ENCODE results near the gene BNIP5.

Gene BNIP5

DNA sequence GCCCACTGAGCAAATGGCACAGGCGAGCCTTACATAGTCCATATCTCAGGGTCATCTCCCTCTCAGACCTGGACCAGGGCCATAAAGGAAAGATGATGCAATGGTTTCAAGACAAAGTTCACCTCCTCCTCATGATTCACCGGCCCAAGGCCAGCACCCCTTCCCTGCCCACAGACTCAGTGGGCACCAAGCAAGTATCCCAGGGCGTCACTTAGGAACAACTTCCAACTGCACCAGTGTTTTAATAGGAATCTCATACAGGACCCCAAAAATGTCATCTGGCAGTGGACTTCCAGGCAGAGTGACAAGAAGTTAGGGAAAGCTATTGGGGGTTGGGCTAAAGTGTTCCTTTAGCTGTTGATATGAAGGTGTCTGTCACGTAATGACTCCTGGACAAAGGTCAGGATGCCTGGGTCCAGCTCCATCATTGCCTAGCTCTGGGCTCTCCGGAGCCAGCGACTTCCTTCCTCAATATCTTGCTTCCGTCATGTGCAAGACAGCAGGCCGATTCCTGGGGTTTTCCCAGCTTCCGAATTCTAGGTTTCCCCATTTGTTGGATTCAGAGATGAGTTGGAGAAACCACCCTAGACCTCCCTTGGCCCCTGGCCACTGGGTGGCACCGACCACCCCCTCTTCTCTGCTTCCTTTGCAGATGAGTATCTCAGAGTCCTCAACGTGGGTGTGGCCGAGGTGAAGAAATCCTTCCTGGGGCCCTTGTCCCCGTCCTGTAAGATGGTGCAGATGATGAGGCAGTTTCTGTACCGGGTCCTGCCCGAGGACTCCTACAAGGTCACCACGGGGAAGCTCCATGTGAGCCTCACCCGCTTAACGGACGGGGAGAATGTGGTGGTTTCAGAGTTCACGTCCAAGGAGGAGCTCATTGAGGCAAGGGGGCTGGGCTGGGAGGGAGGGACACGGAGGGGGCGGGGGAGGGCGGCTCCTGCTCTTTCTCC lies 45.7 kb downstream of the BNIP5 start:
- no peak for DNase-seq

DNA sequence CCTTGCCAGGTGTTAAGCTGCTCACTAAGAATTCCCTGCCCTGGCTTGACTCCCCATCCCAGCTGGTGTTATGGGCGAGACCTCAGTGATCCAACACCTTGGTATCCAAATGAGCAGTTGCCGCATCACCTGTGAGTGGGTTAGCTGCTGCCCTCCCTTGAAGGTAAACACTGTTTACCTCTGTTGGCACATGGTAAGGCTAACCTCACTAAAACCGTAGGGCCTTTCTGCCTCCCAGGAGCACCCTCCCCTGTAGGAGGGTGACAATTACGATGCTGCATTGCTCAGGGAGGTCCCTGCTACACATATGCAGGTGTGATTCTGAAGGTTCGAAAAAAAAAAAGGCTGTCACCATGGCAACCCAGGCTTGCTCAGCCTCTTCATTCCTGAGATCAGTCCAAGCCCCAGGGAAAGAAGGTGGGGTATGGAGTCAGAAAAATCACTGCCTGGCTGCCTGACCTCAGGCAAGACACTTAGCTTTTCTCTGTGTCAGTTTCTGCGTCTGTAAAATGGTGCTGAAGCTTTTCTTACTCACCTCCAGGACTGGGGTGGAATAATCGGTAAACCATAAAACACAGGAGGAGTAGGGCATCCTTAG lies 47.3 kb downstream of the BNIP5 start:
- DNase-seq = peak; percentile 82 to 96

DNA sequence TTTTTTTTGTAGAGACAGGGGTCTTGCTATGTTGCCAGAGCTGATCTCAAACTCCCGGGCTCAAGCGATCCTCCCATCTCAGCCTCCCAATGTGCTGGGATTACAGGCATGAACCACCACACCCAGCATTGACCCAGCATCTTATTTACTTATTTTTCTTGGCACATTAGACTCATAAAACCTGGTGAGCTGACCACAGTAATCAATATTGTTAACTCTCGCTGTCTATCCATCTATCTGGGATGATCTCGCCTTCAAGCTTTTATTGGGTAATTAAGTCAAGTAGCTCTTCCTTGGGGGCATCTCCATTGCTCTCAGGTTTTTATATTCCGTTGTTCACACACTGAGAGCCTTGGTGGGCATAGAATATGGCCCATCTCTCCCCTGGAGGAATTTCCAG lies 49.8 kb downstream of the BNIP5 start:
- no peak for DNase-seq

DNA sequence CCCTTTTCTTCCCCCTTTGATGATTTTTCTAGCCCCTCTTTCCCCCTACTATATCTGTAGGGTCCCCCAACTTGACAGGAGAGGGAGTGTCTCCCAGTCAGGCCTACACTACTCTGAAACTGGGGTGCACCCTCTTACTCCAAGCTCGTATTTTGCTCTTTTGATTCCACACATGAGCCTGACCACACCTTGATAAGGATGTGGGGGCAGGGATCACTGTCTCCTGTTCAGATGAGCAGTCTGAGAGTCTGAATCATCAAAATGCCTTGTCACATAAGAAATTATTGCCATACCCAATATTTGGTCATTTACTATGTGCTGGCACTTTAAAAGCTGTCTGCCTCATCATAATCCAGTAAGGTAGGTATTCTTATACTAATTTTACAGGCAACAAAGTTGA lies 50.9 kb downstream of the BNIP5 start:
- no peak for DNase-seq

DNA sequence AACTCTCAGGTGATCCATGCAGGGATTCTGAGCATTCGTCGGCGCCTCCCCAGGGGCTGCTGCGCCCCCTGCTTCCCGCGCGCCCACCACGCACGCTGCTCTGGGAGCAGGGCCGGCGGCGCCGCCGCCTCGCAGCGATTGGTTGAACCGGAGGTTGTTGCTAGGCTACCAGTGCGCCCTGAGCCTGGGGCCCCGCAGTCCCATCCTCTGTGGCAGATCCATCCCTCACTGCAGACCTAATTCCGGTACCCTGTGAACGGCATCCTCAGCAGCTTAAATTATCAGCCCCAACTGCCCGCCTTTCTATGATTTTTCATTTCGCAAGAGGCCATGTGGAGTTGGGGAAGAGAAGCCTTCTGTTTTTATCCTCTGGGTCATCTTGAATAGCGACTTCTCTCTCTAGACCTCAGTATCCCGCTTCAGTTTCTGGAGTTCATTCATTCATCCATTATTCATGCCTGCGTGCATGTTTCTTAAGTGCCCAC lies 51.5 kb downstream of the BNIP5 start:
- no peak for DNase-seq

DNA sequence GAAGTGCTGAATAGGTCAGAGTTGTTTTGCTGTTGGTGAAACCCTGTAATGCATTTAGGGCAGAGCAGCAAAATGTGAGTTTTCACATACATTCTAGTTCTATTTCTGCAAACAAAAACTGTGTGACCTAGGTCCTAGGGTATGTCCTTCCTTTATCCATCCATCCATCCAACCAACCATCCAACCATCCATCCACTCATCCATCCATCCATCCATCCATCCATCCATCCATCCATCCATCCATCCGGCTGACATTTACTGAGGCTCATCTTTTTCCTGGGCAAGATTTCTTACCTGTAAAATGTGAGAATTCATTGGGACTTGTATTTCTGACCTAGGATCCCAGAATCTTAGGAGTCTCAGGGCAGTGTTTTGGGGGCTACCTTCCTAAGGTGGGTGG lies 52.3 kb downstream of the BNIP5 start:
- DNase-seq = no peak

DNA sequence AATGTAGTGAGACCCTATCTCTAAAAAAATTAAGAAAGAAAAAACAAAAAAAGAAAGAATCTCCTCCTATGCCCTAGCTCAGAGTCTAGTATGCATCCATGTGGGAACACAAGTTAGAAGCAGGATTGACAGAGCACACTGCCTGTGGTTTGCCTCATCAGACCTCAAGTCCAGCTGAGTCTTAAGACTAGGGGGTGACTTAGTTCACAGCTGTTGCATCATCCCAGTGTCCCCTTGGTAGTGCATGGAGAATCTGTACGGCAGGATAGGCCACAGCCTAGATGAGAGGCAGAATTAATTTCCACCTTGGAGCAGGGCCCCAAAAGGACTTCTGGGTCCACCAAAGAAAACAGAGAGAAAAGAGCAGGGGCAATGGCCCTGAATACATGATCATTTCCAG lies 53.1 kb downstream of the BNIP5 start:
- no peak for DNase-seq

DNA sequence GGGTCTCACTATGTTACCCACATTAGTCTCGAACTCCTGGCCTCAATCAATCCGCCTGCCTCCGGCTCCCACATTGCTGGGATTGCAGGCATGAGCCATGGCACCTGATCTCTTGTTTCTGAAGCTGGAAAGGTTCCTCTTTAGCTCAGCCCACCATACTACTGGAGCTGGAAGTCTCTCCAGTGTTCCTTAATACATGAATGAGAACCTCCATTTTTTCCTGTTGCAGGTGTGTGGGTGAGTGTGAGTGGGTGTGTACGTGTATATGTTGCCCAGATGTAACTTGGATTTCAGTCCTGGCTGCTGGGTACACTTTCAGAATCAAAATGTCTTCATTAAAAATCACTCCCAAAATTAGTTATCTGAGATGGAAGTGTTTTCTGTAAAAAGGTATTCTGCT lies 55.7 kb downstream of the BNIP5 start:
- DNase-seq = no peak

DNA sequence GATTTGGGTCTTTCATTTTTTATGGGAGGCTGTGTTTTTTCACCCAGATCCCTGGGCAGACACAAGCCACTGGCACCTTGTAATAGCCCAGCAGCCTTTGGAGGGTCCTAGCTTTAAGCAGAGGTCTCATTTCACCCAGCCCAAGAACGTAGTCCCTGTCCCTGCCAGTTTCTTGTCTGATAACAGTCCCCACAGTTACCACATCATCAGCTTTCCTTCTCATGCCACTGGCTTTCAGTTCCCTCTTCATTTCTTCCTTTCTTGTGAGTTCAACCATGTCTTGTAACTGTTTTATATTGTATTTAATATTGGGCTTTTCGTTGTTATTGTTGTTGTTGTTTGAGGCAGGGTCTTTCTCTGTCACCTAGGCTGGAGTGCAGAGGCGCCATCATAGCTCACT lies 56.2 kb downstream of the BNIP5 start:
- DNase-seq = no peak

DNA sequence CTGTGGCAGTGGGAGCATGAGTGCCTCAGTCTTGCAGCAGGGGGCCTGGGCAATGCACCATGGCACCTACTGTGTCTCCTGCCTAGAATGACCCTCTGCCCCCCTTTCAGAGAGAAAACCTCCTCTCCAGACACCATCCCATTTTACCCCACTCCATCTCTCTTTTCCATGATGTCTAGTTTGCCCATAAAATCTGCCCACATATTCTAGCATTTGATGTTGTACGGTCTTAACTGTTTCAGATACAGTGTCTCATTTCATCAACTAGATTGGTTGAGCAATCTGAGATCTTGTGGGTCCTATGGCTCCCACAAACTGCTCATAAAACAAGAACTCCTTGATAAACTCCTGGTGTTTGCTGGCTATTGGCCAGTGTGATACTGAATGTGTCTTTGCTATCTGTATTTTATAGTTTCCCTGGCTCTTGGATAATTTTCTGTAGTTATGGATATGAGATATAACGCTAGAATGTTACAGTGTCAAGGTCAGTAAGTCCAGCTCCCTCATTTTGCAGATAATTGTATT lies 58.7 kb downstream of the BNIP5 start:
- DNase-seq = no peak

DNA sequence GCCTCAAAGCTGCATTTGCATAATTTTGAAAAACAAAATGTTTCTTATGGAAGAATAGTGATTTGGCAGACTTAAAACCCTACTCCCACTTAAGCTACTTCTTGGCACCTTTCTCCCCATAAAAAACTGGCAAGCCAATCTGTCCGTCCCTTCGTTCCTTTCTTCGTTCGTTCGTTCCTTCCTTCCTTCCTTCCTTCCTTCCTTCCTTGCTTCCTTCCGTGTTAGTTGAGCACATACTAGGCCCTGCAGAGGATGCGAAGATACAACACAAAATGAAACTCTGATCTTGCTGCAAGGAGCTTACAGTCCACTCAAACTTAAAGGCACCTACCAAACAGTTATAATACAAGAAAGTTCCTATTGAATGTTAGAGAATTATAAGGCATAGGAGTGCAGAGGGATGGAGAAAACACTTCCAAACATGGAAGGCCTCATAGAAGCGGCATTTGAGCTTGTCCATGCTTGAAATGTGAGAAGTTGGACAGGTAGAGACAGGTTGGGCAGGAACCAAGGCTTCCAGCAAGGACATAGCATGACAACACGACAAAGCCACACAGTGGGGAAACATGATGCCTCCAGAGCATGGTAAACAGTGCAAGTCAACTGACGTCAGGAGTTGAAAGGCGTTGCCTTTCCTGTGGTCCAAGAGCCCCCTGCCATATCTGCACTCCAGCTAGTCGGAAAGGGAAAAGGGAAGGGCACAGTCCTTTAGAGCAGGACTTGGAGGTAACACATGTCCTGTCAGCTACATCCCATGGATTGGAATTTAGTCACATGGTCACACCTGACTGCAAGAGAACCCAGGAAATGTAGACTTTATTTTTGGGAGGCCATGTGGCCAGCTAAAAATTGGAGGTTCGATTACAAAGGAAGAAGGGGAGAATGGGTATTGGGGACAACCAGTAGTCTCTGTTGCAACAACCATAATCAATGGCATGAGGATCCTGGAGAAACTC lies 59.8 kb downstream of the BNIP5 start:
- no peak for DNase-seq

DNA sequence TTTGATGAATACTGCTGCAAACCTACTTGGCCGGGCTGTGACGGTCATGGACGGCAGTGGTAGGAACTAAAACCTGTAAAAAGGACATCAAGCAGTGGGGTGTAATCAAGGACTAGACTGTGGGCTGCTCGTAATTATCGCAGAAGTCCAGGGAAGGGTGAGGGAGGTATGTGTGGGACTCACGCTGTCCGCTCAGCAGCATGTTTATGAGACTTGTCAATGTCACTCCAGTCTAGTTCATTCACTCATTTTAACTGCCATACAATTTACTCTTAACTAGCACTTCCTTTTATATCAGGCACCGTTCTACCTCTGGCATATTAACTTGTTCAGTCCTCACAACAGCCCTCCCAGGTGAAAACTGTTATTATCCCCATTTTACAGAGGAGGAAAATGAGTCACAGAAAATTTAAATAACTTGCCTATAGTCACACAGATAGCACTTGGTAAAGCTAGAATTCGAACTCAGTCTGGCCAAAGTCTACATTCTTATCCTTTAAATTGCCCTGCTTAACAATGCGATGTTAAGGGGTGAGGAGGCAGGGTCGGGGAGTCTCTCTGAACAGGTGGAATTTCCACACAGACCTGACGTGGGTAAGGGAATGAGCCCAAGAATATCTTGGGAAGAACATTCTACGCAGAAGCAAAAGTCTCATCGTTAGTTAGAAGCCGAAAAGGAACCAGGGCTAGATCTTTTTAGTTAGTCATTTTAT lies 62.7 kb downstream of the BNIP5 start:
- no peak for DNase-seq

DNA sequence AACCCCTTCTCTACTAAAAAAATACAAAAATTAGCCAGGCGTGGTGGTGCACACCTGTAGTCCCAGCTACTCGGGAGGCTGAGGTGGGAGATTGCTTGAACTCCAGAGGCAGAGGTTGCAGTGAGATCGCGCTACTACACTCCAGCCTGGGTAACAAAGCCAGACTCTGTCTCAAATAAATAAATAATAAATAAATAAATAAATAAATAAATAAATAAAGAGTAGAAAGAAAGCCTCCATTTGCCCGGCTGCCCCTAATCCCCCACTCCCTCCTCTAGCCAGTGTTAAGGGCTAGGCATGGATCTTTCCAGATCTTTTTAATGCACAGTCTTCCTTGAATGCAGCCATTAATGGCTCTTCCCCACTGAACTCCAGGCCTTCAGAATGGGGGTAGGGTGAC lies 63.6 kb downstream of the BNIP5 start:
- no peak for DNase-seq

DNA sequence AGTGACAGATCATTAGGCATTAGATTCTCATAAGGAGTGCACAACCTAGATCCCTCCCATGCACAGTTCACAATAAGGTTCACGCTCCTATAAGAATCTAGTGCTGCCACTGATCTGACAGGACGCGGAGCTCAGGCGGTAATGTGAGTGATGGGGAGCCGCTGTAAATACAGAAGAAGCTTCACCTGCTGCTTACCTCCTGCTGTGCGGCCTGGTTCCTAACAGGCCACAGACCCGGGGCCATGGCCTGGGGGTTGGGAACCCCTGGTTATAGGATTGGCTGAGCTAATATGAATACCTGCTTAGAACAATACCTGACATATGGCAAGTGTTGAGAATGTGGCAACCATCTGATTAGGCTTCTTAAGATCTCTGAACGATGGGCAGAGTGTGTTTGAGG lies 64.5 kb downstream of the BNIP5 start:
- no peak for DNase-seq

DNA sequence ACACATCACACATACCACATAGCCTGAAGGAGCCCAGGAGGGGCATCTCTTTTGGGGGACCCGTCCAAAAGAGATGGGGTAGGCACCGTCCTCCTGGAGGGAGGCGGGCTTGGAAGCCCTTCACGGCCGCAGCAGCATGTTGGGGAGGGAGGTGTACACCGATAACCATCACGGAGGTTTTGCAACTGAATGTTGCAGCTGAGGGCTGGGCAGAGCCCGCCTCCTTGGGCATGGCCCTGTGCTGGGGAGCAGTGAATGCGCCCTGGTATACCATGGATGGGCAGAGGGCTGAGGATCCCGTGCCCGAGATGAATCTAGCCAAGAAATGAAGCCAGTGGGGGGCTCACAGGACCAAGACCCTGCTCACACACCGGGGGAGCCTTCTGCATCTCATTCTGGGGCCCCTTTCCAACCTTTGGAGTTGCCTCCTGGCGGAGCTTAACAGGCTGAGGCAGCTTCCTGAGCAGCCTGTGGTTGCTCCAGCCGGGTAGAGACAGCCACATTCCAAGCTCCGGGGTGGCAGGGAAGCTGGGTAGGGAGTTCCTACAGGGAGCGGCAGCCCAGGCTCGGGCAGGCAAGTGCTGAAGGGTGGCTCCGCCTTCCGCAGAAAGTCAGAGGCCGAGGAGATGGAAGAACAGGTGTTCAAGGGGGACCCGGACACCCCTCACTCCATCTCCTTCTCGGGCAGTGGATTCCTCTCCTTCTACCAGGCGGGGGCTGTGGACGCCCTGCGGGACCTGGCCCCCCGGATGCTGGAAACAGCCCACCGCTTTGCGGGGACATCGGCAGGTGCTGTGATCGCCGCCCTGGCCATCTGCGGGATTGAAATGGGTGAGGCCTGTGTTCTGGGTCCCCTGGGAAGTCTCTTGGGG lies 66.6 kb downstream of the BNIP5 start, which contains the start of gene PNPLA1:
PNPLA1 (plus strand) TSS at position 227 of the 872 bp plus-strand sequence; CDS start at position 627, 400 bp downstream.
- peak in 1 of 2 experiments; percentile 30 for DNase-seq

DNA sequence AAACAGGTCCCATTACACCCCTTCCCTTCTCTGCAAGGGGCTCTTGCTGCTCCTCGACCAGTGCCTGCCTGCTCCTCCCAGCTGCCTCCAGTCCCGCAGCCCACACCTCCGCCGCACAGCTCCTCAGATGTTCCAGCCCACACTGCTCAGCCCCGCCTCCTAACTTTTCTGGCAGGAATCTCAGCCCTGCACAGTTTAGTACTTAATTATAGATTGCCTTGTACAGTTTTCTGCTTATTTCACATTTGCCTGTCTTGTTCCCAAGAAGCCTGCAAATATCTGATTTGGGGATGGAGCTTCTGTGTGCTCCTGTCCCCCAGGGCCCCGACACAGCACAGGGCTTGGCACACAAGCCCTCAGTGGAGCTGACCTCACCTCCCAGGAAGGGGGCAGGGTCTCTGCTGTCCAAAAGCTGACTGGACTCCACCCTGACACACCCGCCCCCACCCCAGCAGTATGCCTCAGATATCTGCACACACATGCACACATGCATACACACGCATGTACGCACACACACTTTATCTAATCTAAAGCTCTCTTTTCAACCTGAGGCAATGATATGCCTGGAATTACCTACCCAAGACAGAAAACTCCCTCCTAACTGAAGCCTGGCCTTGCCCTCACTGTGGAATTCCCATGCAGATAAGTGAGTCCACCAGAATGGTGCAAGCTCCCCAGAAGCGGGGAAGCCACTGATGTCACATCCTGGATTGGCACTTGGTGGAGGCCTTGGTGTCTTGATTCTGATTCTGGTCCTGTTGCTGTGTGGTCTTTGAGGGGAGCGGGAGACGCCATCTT lies 68.0 kb downstream of the BNIP5 start:
- DNase-seq = no peak

DNA sequence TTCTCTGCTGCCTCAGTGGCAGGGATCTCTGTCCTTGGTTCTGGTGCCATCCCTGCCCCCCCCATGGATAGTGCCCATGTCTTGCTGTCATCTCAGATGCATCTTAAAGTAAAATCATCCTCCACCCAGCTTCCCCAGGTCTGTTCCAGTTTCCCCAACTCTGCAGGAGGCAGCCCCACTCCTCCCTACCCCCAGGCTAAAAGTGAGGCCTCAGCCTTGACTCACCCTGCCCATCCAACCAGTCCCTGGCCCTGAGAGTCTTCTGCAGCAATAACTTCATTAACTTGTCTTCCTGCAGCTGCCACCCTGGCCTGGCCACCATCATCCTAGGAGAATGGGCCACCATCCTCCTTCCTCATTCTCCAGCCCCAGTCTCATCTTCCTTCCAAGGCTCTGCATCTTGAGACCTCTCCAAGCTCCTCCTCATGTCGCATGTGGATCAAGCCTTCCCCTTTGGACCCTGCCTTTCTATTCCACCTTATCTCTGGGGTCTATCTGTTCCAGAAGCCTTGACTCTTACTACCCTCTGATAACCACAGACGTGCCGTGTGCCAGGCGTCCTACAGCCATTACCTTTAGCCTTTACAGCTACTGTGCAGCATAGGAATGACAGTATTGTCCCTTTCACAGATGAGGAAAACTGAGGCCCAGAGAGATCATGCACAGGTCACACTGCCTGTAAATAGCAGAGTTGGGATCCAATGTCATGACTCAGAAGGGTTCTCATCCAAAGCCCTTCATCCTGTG lies 68.8 kb downstream of the BNIP5 start:
- no peak for DNase-seq

DNA sequence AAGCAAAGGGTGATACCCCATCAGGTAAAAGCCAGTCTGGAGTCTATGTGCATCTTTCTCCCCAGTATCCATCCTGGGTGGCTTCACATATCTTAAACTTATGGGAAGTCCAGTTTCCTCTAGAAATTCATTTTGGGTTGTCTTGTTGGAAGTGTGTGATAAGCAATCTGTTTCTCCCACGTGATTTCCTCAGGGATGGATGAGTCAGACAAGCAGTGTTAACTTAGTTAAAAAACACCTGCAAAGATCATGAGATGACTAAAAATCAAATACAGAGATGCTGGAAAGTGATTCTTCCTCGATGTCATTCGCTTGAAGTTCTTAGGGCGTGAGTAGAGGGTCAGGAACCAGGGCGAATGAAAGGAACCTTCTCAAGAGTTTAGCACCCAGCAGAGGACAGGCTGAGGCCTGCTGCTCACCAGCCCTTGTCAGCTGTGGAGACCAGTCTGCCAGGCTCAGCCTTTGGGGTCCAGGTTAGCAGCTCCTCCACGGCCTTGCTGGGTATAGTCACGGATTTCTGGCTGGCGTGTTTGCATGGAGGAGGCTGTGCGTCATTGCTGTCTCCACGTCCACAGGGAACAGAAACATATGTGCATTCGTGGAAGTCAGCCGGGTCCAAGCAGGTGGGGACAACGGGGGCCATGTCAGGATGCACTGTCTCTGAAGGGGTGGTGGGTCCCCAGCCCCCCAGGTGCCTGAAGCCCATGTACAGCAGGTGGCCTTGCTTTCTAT lies 69.6 kb downstream of the BNIP5 start:
- DNase-seq = no peak
